Measurements from ENCODE around the gene SPOPL.
A peak's percentile ranks its signal among the peaks of the same experiment; 100 is the strongest.
"Not testable (repeated sequence)": the region's sequence is repeated elsewhere in the genome, so short reads cannot be mapped to it uniquely, and the experiment has no call there.

Gene SPOPL

GRCh38 chr2:138501425-138502254 lies at the start of gene SPOPL:
TSS of gene SPOPL (plus strand) at chr2:138501770. CDS start at chr2:138550217, 48,447 bp downstream.
- DNase-seq: peak in 57 of 58 donors; percentile 31 to 92 (median 84)

- DNase-seq: no peak
Measured at GRCh38 chr2:138452324-138452723, 49.2 kb upstream of the SPOPL start.

GRCh38 chr2:138453815-138454214 lies 47.8 kb upstream of the SPOPL start:
- no peak for DNase-seq

- DNase-seq: no peak
Measured at GRCh38 chr2:138454761-138455160, 46.8 kb upstream of the SPOPL start.

- DNase-seq: no peak
Measured at GRCh38 chr2:138455275-138455674, 46.3 kb upstream of the SPOPL start.

GRCh38 chr2:138455691-138456090 lies 45.9 kb upstream of the SPOPL start:
- no peak for DNase-seq

- not testable (repeated sequence) for DNase-seq
Measured at GRCh38 chr2:138462689-138463088, 38.9 kb upstream of the SPOPL start.

- DNase-seq: no peak
Measured at GRCh38 chr2:138468617-138469016, 33.0 kb upstream of the SPOPL start.

DNA sequence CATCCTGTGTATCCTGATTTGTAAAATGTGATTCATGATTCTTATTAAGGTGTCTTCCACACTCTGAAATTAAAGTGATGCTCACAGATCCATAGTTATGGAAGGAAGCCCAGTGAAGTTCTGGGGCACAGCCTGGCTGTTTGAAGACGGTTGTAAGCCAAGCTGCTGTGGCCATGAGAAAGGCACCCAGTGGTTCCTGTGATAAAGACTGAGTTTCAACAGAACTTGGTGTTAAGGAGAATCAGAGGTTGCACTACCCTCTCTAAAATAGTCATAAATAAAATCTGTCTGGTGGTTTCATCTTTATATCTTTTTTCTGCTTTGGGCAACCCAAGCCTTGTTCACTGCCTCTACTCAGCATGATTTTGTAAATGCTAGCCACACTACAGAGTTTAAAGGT lies 32.2 kb upstream of the SPOPL start:
- DNase-seq: no peak

DNA sequence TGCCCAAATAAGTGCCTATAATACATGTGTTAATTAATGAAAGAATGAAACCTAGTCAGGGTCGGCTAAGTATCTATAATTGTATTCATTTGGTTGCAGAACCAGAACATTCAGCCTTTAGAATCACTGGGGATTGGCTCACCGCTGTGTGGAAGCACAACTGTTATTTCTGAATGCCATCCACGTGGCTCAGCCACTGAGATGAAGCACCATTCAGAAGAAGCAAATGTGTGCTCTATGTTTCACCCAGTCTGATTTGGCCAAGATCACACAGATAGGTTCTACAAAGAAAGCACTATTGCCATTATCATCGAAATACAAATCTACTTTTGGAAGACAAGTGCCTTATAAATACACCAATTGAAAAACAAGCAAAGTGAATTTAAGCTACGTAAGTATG lies 30.6 kb upstream of the SPOPL start:
- DNase-seq: peak in 29 of 58 donors; percentile 1 to 50 (median 6)

GRCh38 chr2:138474100-138474825 lies 27.3 kb upstream of the SPOPL start:
- peak in 1 of 58 donors; percentile 5 for DNase-seq

DNA sequence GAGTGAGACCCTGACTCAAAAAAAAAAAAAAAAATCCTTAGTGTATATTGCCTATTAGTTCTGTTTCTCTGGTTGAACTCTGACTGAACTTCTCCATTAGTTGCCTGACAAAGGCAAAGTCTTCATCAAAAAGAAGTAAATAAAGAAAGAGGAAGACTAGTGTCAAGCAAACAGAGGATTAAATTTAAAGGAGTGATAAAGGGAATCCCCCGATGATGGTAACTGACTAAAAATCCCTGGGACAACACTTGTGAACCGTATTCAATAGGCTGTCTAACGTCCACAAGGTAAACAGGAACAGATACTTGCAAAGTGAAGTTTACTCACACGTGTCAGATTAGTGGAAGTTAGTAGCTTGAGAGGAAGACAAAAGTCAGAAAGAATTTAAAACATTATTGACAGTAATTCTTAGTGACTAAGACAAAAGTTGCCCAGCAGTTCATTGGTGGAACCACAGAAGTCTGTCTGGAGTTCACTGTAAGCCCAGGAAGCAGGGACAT lies 26.2 kb upstream of the SPOPL start:
- no peak for DNase-seq

DNA sequence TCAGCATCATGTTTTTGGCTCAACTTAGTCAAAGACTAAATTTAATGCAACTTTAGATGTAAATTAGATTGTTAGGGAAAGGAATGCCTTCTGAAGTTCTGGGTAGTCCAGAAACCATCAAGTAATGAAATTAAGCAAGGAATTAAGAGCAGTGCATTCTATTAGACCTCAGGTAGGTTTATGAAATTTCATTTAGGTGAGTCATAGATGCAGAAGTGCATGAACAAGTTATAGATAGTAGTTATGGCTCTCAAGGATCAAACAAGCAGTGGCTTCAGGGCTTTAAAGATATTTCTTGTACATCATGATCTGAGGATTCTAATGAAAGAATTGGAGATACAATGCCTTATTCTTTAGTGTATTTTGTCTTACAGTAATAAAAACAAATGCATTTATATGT lies 25.4 kb upstream of the SPOPL start:
- DNase-seq: no peak

GRCh38 chr2:138476940-138477339 lies 24.6 kb upstream of the SPOPL start:
- DNase-seq: no peak

DNA sequence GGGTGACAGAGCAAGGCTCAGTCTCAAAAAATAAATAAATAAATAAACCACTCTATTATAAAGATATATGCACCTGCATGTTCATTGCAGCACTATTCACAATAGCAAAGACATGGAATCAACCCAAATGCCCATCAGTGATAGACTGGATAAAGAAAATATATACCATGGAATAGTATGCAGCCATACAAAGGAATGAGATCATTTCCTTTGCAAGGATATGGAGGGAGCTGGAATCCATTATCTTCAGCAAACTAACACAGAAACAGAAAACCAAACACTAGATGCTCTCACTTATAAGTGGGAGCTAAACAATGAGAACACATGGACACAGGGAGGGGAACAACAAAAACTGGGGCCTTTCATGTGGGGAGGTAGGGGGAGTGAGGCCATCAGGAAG lies 18.8 kb upstream of the SPOPL start:
- not testable (repeated sequence) for DNase-seq

DNA sequence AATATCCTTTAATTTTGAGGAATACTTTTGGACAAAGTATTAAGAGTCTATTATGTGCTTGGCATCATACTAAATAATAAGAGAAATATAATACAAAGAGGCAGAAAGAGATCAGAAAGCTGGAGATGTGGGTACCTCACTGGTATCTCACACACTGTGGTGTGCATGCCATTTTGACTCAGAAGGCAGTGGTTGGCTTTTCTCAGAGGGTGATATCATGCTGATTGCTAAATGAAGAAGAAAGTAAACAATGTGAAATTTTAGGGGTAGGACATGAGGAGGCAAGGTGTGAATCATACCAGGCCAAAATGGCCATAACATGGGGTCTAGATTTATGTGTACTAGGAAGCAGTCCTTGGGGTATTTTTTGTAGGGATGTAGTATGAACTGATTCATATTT lies 16.6 kb upstream of the SPOPL start:
- DNase-seq: no peak

DNA sequence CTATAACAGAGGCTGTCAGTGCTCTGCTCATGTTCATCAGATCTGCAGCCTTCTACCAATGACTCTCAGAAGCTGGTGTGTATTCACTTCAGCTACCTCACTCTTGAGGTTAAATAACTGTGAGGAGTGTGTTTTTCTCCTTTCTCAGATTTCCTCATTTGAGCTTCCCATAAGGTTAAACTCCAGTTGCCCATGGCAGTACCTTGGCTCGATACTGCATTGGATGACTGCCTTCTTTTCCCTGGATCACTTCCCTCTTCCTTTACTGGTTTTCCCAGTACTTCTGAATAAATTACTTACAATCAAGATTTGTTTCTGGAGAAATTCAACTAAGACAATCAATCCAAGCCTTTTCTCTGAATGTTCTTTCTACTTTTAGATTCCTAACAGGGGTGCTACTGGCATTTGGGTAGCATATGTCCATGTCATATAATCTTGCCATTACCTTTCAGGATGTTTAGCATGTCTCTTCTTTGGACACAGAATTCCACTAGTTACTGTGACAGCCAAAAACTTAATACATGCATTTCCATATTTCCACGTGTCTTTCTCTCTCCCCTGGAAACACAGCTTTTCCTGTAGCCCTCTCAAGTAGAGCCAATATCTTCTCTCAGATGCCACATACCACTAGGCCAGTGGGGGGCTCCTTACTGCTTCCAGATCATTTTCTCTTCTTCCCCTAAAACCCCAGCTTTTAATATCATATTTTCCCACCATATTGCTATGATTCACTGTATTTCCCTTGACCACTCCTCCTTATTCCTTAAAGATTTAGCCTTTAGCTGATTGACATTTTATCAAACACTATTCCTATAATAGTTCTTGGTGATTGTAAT lies 15.0 kb upstream of the SPOPL start:
- DNase-seq: no peak

- no peak for DNase-seq
Measured at GRCh38 chr2:138490673-138491494, 10.7 kb upstream of the SPOPL start.

DNA sequence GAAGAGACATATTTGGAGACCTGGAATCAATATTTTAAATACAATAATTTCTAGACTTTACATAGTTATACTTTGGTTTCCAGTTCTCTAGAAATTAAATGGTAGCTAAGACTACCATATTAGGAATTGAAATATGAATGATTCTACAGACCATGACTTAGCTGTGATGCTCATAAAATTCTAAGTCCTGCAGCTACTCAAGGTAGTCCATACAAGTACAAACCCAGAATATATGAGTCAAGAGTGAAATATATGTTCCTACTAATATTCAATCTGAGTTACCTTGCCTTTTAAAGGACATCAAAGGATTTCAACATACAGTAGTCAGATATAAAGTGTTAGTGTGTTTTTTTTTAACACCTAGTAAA lies 10.1 kb upstream of the SPOPL start:
- DNase-seq: no peak

- DNase-seq: no peak
Measured at GRCh38 chr2:138492160-138492559, 9.4 kb upstream of the SPOPL start.

GRCh38 chr2:138493334-138493733 lies 8.2 kb upstream of the SPOPL start:
- no peak for DNase-seq
